ENCODE data around the gene CIDEB.

- TF ChIP-seq CTCF (IDR thresholded peaks at IDR 0.05; ENCODE audit: poor library complexity, severe bottlenecking) (no peak), EZH2 (IDR thresholded peaks at IDR 0.05; ENCODE audit: borderline replicate concordance, insufficient read depth, low read length, poor library complexity, severe bottlenecking) (no peak), EP300 (conservative IDR thresholded peaks at IDR 0.05; ENCODE audit: poor library complexity, severe bottlenecking) (no peak), SMC3 (conservative IDR thresholded peaks at IDR 0.05; ENCODE audit: poor library complexity) (no peak)
Measured at GRCh38 chr14:24258119-24258518, 49.7 kb downstream of the CIDEB start.

All from neural cell (in vitro differentiated cells).